Mammary epithelial cell (primary cell): ENCODE results near the gene PVALB.

Experiments used
- CTCF ChIP-seq, 2 donors: IDR thresholded peaks in 1 of 2; conservative IDR thresholded peaks in 1 of 2; 2 replicates each; pipeline ENCODE4 v1.5.1; 2011 to 2012; ENCODE audit warnings: inconsistent platforms in 2 of 2, low read length in 2 of 2, mild to moderate bottlenecking in 2 of 2, control low read depth in 1 of 2, low read depth in 1 of 2; ENCODE audit not compliant: insufficient read depth in 1 of 2; ENCODE audit errors: extremely low read depth in 1 of 2
- EZH2 ChIP-seq: IDR thresholded peaks from 2 replicates; pipeline ENCODE4 v1.6.1; 2012; ENCODE audit warnings: low read length, inconsistent platforms, borderline replicate concordance

- TF ChIP-seq CTCF (conservative IDR thresholded peaks at IDR 0.05 in 1 of 2, IDR thresholded peaks at IDR 0.05 in 1 of 2; ENCODE audit: extremely low read depth in 1 of 2, insufficient read depth in 1 of 2, low read depth in 1 of 2, low read length in 2 of 2) (no peak), EZH2 (no peak)
Measured at GRCh38 chr22:36826262-36826661, 9.4 kb upstream of the PVALB start.
